ENCODE data around the gene MLEC.

Gene MLEC

DNA sequence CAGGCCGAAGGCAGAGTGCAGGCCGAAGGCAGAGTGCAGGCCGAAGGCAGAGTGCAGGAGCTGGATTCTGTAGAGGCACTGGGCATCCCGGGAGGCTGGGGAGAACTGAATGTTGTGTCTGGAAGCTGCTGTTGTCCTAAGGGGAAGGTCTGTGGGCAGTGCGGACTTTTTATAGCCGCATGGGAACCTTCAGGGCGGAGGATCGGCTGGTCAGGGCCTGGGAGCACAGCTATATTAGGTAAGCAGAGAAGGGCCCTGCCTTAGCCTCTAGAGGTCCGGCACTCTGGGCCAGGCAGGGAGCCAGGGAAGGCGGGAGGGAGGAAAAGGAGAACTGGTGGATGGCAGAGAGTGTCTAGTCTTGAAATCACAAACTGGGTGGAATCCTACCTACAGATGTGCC is 32.3 kb upstream of the MLEC start:
- Histone ChIP-seq H3K9me3 (ENCODE audit: insufficient read depth, low read length, severe bottlenecking) (no peaks in the 10 kb centered on the region), H3K27ac (ENCODE audit: low read length) (no peak overlapping the region), H2AFZ (ENCODE audit: low read depth, low read length) (no peak overlapping the region), H3K4me3 (ENCODE audit: low read depth in 1 of 2, low read length in 2 of 2) (no peak overlapping the region), H3K79me2 (ENCODE audit: insufficient read depth, low read length) (no peaks in the 10 kb centered on the region), H3K4me1 (ENCODE audit: insufficient read depth, low read length) (no peaks in the 10 kb centered on the region), H3K4me2 (ENCODE audit: insufficient read depth, low read length) (no peak overlapping the region), H3K27me3 (ENCODE audit: insufficient read depth, low read length, poor library complexity) (peaks cover 15% of the 10 kb centered on the region), H4K20me1 (ENCODE audit: insufficient read depth, low read length) (0 out of 2 replicates have a peak, but pooled peaks cover 2% of the 10 kb centered on the region), H3K9ac (ENCODE audit: low read depth, low read length) (no peak overlapping the region), H3K36me3 (ENCODE audit: insufficient read depth, low read length) (no peaks in the 10 kb centered on the region)
- ATAC-seq (ENCODE audit: insufficient read depth, low read depth) (no peak), DNase-seq (no peak)
- TF ChIP-seq, protein P1, sequence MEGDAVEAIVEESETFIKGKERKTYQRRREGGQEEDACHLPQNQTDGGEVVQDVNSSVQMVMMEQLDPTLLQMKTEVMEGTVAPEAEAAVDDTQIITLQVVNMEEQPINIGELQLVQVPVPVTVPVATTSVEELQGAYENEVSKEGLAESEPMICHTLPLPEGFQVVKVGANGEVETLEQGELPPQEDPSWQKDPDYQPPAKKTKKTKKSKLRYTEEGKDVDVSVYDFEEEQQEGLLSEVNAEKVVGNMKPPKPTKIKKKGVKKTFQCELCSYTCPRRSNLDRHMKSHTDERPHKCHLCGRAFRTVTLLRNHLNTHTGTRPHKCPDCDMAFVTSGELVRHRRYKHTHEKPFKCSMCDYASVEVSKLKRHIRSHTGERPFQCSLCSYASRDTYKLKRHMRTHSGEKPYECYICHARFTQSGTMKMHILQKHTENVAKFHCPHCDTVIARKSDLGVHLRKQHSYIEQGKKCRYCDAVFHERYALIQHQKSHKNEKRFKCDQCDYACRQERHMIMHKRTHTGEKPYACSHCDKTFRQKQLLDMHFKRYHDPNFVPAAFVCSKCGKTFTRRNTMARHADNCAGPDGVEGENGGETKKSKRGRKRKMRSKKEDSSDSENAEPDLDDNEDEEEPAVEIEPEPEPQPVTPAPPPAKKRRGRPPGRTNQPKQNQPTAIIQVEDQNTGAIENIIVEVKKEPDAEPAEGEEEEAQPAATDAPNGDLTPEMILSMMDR (IDR thresholded peaks at IDR 0.05; ENCODE audit: borderline replicate concordance, extremely low read depth, low read length, poor library complexity, severe bottlenecking): no peak
- no peak for TF ChIP-seq EZH2 (IDR thresholded peaks at IDR 0.05; ENCODE audit: borderline replicate concordance, low read depth, low read length, severe bottlenecking)

DNA sequence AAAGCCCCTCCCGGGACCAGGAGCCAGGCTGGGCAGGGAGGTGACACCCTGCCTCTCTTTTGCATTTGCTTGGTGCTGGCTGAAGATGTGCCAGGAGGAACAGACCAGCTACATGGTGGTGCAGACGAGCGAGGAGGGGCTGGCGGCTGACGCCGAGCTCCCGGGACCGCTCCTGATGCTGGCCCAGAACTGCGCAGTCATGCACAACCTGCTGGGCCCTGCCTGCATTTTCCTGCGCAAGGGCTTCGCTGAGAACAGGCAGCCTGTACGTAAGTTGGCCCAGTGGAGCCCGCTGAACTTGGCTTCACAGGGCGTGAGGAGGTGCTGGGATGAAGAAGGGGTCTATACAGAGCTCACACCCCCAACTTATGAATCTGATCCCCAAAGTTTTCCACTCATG is 30.9 kb upstream of the MLEC start:
- Histone ChIP-seq H3K4me3 (ENCODE audit: low read depth in 1 of 2, low read length in 2 of 2) (no peak overlapping the region), H4K20me1 (ENCODE audit: insufficient read depth, low read length) (0 out of 2 replicates have a peak, but pooled peaks cover 2% of the 10 kb centered on the region), H3K36me3 (ENCODE audit: insufficient read depth, low read length) (no peaks in the 10 kb centered on the region), H3K27ac (ENCODE audit: low read length) (no peak overlapping the region), H3K79me2 (ENCODE audit: insufficient read depth, low read length) (no peaks in the 10 kb centered on the region), H2AFZ (ENCODE audit: low read depth, low read length) (no peak overlapping the region), H3K4me1 (ENCODE audit: insufficient read depth, low read length) (no peaks in the 10 kb centered on the region), H3K9me3 (ENCODE audit: insufficient read depth, low read length, severe bottlenecking) (no peaks in the 10 kb centered on the region), H3K27me3 (ENCODE audit: insufficient read depth, low read length, poor library complexity) (peaks cover 7% of the 10 kb centered on the region), H3K4me2 (ENCODE audit: insufficient read depth, low read length) (no peak overlapping the region), H3K9ac (ENCODE audit: low read depth, low read length) (no peak overlapping the region)
- ATAC-seq (ENCODE audit: insufficient read depth, low read depth) (no peak), DNase-seq (no peak)
- TF ChIP-seq, protein P1 (IDR thresholded peaks at IDR 0.05; ENCODE audit: borderline replicate concordance, extremely low read depth, low read length, poor library complexity, severe bottlenecking): no peak
- no peak for TF ChIP-seq EZH2 (IDR thresholded peaks at IDR 0.05; ENCODE audit: borderline replicate concordance, low read depth, low read length, severe bottlenecking)

DNA sequence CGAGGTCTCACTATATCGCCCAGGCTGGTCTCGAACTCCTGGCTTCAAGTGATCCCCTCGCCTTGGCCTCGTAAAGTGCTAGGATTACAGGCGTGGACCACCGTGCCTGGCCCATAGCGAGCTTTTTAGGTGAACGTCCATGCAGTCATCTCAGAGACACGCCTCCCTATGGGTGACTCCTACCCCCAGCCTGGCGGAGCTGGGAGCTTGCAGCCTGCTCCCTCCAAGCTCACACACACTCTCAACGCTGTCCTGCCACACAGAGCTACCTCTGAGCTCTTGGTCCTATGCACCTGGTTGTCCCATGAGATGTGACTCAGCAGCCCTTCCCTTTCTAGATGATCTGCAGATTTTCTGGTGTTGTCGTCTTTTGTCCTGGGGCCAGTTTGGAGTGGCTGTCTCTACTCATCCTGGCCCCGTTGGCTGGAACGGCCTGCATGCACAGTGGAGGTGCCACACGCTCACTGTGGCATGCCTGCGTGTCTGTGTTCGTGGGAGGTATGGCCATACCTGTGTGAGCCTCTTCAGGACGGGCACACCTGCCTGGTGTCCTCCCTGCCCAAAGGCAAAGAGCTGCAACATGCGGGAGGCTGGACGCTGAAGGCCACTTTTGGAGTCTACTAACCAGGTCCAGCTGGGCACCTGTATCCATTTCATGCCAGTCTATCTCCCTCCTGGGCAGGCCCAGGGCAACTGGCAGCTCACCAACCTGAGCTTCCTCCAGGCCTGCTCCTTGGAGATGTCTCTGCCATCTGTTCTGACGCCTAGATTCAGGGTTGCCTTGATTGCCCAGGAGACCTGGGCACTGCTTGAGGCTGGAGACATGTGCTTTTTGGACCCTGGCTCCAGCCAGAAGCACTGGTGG is 28.4 kb upstream of the MLEC start:
- H3K9me3 ChIP-seq (ENCODE audit: insufficient read depth, low read length, severe bottlenecking): no peaks in the 10 kb centered on the region
- no peak for DNase-seq
- H3K4me3 ChIP-seq (ENCODE audit: low read depth in 1 of 2, low read length in 2 of 2): no peak overlapping the region
- no peak for TF ChIP-seq EZH2 (IDR thresholded peaks at IDR 0.05; ENCODE audit: borderline replicate concordance, low read depth, low read length, severe bottlenecking)
- TF ChIP-seq, protein P1 (IDR thresholded peaks at IDR 0.05; ENCODE audit: borderline replicate concordance, extremely low read depth, low read length, poor library complexity, severe bottlenecking): no peak
- no peaks in the 10 kb centered on the region for H4K20me1 ChIP-seq (ENCODE audit: insufficient read depth, low read length)
- no peak overlapping the region for H3K9ac ChIP-seq (ENCODE audit: low read depth, low read length)
- H2AFZ ChIP-seq (ENCODE audit: low read depth, low read length): no peak overlapping the region
- H3K4me1 ChIP-seq (ENCODE audit: insufficient read depth, low read length): no peaks in the 10 kb centered on the region
- no peak overlapping the region for H3K27ac ChIP-seq (ENCODE audit: low read length)
- H3K79me2 ChIP-seq (ENCODE audit: insufficient read depth, low read length): no peaks in the 10 kb centered on the region
- no peak overlapping the region for H3K4me2 ChIP-seq (ENCODE audit: insufficient read depth, low read length)
- H3K27me3 ChIP-seq (ENCODE audit: insufficient read depth, low read length, poor library complexity): peaks cover 3% of the 10 kb centered on the region
- H3K36me3 ChIP-seq (ENCODE audit: insufficient read depth, low read length): no peaks in the 10 kb centered on the region
- no peak for ATAC-seq (ENCODE audit: insufficient read depth, low read depth)
